CD4-positive, alpha-beta T cell treated with Interleukin-2 at 100 ng/mL for 4 hours (primary cell): Measurements from ENCODE around the gene MYO7B.

Experiments
- DNase-seq: peaks from one replicate; pipeline ENCODE4 v3.0.0-alpha.2; 2020; ENCODE audit warnings: low spot score

Gene MYO7B

GRCh38 chr2:127626917-127627739, 91.6 kb downstream of the MYO7B start:
- no peak for DNase-seq

GRCh38 chr2:127627740-127628571, 92.5 kb downstream of the MYO7B start:
- DNase-seq, result no peak

- DNase-seq, result no peak
These were observed 93.5 kb downstream of the MYO7B start for GRCh38 chr2:127628767-127629614.

- DNase-seq, result no peak
These were observed 94.2 kb downstream of the MYO7B start for GRCh38 chr2:127629637-127630036.

- no peak for DNase-seq
These were observed 94.8 kb downstream of the MYO7B start for GRCh38 chr2:127630096-127630863.

- no peak for DNase-seq
These were observed 95.5 kb downstream of the MYO7B start for GRCh38 chr2:127630864-127631540.

- DNase-seq, result no peak
These were observed 96.1 kb downstream of the MYO7B start for GRCh38 chr2:127631541-127631996.

- no peak for DNase-seq
These were observed 96.6 kb downstream of the MYO7B start for GRCh38 chr2:127631997-127632581.

GRCh38 chr2:127632592-127633489, 97.4 kb downstream of the MYO7B start:
- DNase-seq, result no peak

- DNase-seq, result no peak
These were observed 98.1 kb downstream of the MYO7B start for GRCh38 chr2:127633556-127634065.

- DNase-seq, result no peak
These were observed 98.7 kb downstream of the MYO7B start for GRCh38 chr2:127634066-127634617.

- DNase-seq, result no peak
These were observed 99.3 kb downstream of the MYO7B start for GRCh38 chr2:127634626-127635379.

GRCh38 chr2:127635380-127636237, 100.1 kb downstream of the MYO7B start:
- DNase-seq, result no peak

GRCh38 chr2:127636248-127637235, 101.1 kb downstream of the MYO7B start:
- no peak for DNase-seq

- no peak for DNase-seq
These were observed 101.8 kb downstream of the MYO7B start for GRCh38 chr2:127637236-127637630.
